ENCODE results near the gene MNDA.

DNA sequence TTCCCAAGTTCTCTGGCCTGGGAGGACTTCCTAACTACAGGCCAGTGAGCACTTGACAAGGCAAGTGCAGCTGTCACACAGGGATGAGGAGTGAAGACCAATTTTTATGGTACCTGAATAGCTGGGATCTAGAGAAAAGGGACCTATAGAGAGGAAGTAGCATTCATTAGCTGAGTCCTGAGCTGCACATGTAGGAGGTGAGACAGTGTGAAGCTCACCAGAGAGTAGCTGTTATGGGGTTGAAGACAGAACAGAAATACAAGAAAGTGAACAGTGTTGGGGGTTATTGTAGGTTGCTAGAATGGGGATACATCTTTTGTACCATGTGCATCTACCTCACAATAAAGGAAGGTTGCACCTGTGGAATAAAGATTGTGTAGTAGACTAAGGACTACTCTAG lies 62.5 kb downstream of the MNDA start:
- TF ChIP-seq, protein P1, sequence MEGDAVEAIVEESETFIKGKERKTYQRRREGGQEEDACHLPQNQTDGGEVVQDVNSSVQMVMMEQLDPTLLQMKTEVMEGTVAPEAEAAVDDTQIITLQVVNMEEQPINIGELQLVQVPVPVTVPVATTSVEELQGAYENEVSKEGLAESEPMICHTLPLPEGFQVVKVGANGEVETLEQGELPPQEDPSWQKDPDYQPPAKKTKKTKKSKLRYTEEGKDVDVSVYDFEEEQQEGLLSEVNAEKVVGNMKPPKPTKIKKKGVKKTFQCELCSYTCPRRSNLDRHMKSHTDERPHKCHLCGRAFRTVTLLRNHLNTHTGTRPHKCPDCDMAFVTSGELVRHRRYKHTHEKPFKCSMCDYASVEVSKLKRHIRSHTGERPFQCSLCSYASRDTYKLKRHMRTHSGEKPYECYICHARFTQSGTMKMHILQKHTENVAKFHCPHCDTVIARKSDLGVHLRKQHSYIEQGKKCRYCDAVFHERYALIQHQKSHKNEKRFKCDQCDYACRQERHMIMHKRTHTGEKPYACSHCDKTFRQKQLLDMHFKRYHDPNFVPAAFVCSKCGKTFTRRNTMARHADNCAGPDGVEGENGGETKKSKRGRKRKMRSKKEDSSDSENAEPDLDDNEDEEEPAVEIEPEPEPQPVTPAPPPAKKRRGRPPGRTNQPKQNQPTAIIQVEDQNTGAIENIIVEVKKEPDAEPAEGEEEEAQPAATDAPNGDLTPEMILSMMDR (IDR thresholded peaks at IDR 0.05), result no peak
- no peak for TF ChIP-seq EZH2phosphoT487 (IDR thresholded peaks at IDR 0.05)

Measured in neural progenitor cell (in vitro differentiated cells).